H1 (cell line): ENCODE data around the gene IL36G. TPM values are rescaled to one million over a fixed set of nuclear protein-coding genes. Genes with fewer than 3 reads are reported as not detected.

ENCODE experiments used
- BACH1 ChIP-seq: IDR thresholded peaks from 2 replicates; pipeline ENCODE4 v1.6.1; 2012; ENCODE audit warnings: low read length, improper control_type of control experiment
- BRCA1 ChIP-seq: IDR thresholded peaks from 2 replicates; pipeline ENCODE4 v1.6.1; 2012; ENCODE audit warnings: low read depth, low read length, improper control_type of control experiment
- CHD1 ChIP-seq: IDR thresholded peaks from 2 replicates; pipeline ENCODE4 v1.6.1; 2012; ENCODE audit warnings: low read depth, low read length, improper control_type of control experiment
- GTF2F1 ChIP-seq: IDR thresholded peaks from 2 replicates; pipeline ENCODE4 v1.6.1; 2012; ENCODE audit warnings: low read depth, low read length, improper control_type of control experiment, borderline replicate concordance
- SP4 ChIP-seq: IDR thresholded peaks from 2 replicates; pipeline ENCODE4 v1.6.1; 2012; ENCODE audit warnings: low read length, inconsistent platforms
- TAF1 ChIP-seq: IDR thresholded peaks from 2 replicates; pipeline ENCODE4 v1.6.1; 2011; ENCODE audit warnings: mild to moderate bottlenecking, low read depth, low read length
- polyA plus RNA-seq, 7 experiments: library from polyadenylated mRNA; depleted of rRNA in 3 of 7; stranded (reverse) in 5 of 7; unstranded in 2 of 7; fragments of >200 nt in 5 of 7; fragments of 200-250 nt in 2 of 7; gene quantifications; 1 replicate in 5 of 7; 2 replicates in 1 of 7; 4 replicates in 1 of 7; pipeline versions ENCODE4 v1.2.1 to v1.2.3, GENCODE V29; 2011 to 2013; ENCODE audit warnings: missing spikeins in 2 of 7, mixed read lengths in 2 of 7
- total RNA-seq: library from RNA; stranded (reverse); fragmentation: NEBNext Ultra II Directional; extraction: Animal tissue kit (Norgen Biotek cat#: 25700); gene quantifications from 2 replicates; pipeline ENCODE4 v1.2.1, GENCODE V29; 2021
- TF ChIP-seq, protein P1 (sequence below): fragments of 300-600 bp; sonication (generic); IDR thresholded peaks from 2 replicates; pipeline ENCODE4 v1.7.1; 2012; ENCODE audit warnings: low read length, moderate library complexity, mild to moderate bottlenecking, inconsistent platforms; ENCODE audit not compliant: insufficient replicate concordance
- TF ChIP-seq, protein P2 (sequence below): IDR thresholded peaks from 2 replicates; pipeline ENCODE4 v1.6.1; 2012; ENCODE audit warnings: low read length, inconsistent platforms

IL36G gene
- total and polyA plus RNA-seq, 2 of the 8 experiments (the other 6 are each of a cell fraction or from before 2014, with no cell fraction given) = 0.39 TPM; not detected in 1

DNA sequence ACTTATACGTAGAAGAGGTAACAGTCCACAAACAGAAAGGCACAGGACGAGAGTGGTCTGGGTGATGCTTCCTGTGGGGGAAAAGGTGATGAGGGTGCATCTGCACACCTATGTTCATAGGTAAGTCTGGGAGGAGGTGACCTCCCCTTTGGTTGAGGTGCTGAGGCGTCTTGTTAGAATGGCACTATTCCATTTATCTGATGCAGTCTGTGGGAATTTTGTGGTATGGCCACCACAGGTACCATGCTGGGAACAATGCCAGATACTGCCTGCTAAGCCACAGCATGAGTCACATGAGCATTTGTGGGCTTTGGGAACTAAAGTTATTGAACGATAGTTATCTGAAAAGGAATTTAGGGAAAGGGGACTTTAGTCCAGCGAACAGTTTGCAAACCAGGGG is 38.9 kb upstream of the IL36G start (continued):
- TF ChIP-seq, protein P1, sequence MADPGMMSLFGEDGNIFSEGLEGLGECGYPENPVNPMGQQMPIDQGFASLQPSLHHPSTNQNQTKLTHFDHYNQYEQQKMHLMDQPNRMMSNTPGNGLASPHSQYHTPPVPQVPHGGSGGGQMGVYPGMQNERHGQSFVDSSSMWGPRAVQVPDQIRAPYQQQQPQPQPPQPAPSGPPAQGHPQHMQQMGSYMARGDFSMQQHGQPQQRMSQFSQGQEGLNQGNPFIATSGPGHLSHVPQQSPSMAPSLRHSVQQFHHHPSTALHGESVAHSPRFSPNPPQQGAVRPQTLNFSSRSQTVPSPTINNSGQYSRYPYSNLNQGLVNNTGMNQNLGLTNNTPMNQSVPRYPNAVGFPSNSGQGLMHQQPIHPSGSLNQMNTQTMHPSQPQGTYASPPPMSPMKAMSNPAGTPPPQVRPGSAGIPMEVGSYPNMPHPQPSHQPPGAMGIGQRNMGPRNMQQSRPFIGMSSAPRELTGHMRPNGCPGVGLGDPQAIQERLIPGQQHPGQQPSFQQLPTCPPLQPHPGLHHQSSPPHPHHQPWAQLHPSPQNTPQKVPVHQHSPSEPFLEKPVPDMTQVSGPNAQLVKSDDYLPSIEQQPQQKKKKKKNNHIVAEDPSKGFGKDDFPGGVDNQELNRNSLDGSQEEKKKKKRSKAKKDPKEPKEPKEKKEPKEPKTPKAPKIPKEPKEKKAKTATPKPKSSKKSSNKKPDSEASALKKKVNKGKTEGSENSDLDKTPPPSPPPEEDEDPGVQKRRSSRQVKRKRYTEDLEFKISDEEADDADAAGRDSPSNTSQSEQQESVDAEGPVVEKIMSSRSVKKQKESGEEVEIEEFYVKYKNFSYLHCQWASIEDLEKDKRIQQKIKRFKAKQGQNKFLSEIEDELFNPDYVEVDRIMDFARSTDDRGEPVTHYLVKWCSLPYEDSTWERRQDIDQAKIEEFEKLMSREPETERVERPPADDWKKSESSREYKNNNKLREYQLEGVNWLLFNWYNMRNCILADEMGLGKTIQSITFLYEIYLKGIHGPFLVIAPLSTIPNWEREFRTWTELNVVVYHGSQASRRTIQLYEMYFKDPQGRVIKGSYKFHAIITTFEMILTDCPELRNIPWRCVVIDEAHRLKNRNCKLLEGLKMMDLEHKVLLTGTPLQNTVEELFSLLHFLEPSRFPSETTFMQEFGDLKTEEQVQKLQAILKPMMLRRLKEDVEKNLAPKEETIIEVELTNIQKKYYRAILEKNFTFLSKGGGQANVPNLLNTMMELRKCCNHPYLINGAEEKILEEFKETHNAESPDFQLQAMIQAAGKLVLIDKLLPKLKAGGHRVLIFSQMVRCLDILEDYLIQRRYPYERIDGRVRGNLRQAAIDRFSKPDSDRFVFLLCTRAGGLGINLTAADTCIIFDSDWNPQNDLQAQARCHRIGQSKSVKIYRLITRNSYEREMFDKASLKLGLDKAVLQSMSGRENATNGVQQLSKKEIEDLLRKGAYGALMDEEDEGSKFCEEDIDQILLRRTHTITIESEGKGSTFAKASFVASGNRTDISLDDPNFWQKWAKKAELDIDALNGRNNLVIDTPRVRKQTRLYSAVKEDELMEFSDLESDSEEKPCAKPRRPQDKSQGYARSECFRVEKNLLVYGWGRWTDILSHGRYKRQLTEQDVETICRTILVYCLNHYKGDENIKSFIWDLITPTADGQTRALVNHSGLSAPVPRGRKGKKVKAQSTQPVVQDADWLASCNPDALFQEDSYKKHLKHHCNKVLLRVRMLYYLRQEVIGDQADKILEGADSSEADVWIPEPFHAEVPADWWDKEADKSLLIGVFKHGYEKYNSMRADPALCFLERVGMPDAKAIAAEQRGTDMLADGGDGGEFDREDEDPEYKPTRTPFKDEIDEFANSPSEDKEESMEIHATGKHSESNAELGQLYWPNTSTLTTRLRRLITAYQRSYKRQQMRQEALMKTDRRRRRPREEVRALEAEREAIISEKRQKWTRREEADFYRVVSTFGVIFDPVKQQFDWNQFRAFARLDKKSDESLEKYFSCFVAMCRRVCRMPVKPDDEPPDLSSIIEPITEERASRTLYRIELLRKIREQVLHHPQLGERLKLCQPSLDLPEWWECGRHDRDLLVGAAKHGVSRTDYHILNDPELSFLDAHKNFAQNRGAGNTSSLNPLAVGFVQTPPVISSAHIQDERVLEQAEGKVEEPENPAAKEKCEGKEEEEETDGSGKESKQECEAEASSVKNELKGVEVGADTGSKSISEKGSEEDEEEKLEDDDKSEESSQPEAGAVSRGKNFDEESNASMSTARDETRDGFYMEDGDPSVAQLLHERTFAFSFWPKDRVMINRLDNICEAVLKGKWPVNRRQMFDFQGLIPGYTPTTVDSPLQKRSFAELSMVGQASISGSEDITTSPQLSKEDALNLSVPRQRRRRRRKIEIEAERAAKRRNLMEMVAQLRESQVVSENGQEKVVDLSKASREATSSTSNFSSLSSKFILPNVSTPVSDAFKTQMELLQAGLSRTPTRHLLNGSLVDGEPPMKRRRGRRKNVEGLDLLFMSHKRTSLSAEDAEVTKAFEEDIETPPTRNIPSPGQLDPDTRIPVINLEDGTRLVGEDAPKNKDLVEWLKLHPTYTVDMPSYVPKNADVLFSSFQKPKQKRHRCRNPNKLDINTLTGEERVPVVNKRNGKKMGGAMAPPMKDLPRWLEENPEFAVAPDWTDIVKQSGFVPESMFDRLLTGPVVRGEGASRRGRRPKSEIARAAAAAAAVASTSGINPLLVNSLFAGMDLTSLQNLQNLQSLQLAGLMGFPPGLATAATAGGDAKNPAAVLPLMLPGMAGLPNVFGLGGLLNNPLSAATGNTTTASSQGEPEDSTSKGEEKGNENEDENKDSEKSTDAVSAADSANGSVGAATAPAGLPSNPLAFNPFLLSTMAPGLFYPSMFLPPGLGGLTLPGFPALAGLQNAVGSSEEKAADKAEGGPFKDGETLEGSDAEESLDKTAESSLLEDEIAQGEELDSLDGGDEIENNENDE = no peak
- no peak for TF ChIP-seq TAF1
- TF ChIP-seq, protein P2, sequence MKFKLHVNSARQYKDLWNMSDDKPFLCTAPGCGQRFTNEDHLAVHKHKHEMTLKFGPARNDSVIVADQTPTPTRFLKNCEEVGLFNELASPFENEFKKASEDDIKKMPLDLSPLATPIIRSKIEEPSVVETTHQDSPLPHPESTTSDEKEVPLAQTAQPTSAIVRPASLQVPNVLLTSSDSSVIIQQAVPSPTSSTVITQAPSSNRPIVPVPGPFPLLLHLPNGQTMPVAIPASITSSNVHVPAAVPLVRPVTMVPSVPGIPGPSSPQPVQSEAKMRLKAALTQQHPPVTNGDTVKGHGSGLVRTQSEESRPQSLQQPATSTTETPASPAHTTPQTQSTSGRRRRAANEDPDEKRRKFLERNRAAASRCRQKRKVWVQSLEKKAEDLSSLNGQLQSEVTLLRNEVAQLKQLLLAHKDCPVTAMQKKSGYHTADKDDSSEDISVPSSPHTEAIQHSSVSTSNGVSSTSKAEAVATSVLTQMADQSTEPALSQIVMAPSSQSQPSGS = no peak
- TF ChIP-seq CHD1 = no peak
- TF ChIP-seq SP4 = no peak
- no peak for TF ChIP-seq GTF2F1
- TF ChIP-seq BACH1 = no peak
- TF ChIP-seq BRCA1 = no peak
- TF ChIP-seq, all 59 proteins: peak for 0
